ENCODE results near the gene NEDD4. TPM values are rescaled to one million over a fixed set of nuclear protein-coding genes. Genes with fewer than 3 reads are reported as not detected.

NEDD4 gene
- total RNA-seq, 1 experiment from 2014 or later, result 56.8 TPM

GRCh38 chr15:55859681-55860080 is 133.7 kb downstream of the NEDD4 start:
- BruUV-seq (replicated peaks), result no TSS peak
- intact Hi-C loops (cut with micrococcal nuclease; ENCODE audit: unreplicated experiment), result no loop called here
- peaks cover 35% of the 10 kb centered on the region for H3K36me3 Mint-ChIP-seq (ENCODE audit: insufficient read depth, unreplicated experiment)
- no peak for TF ChIP-seq CTCF (IDR thresholded peaks at IDR 0.05; ENCODE audit: unreplicated experiment)
- no peaks in the 10 kb centered on the region for H3K9me3 Mint-ChIP-seq (ENCODE audit: low read depth, unreplicated experiment)
- H3K4me1 Mint-ChIP-seq (ENCODE audit: low read depth, unreplicated experiment), result no peaks in the 10 kb centered on the region
- H3K4me3 Mint-ChIP-seq (ENCODE audit: low read depth, unreplicated experiment), result no peak overlapping the region
- no peak overlapping the region for H3K27ac Mint-ChIP-seq (ENCODE audit: unreplicated experiment)
- CTCF ChIA-PET, result no interaction called here
- no peaks in the 10 kb centered on the region for H3K27me3 Mint-ChIP-seq (ENCODE audit: unreplicated experiment)
- DNase-seq, result no peak

- H3K4me3 Mint-ChIP-seq (ENCODE audit: low read depth, unreplicated experiment), result no peak overlapping the region
- H3K27me3 Mint-ChIP-seq (ENCODE audit: unreplicated experiment), result no peaks in the 10 kb centered on the region
- CTCF ChIA-PET, result no interaction called here
- intact Hi-C loops (cut with micrococcal nuclease; ENCODE audit: unreplicated experiment), result no loop called here
- H3K27ac Mint-ChIP-seq (ENCODE audit: unreplicated experiment), result no peak overlapping the region
- no peaks in the 10 kb centered on the region for H3K4me1 Mint-ChIP-seq (ENCODE audit: low read depth, unreplicated experiment)
- H3K36me3 Mint-ChIP-seq (ENCODE audit: insufficient read depth, unreplicated experiment), result peaks cover 39% of the 10 kb centered on the region
- no peak for TF ChIP-seq CTCF (IDR thresholded peaks at IDR 0.05; ENCODE audit: unreplicated experiment)
- DNase-seq, result no peak
- no TSS peak for BruUV-seq (replicated peaks)
- H3K9me3 Mint-ChIP-seq (ENCODE audit: low read depth, unreplicated experiment), result no peaks in the 10 kb centered on the region
Observed at GRCh38 chr15:55858661-55859060, 134.8 kb downstream of the NEDD4 start.

GRCh38 chr15:55856506-55857164 is 136.8 kb downstream of the NEDD4 start:
- Mint-ChIP-seq H3K9me3 (ENCODE audit: low read depth, unreplicated experiment) (no peaks in the 10 kb centered on the region), H3K4me3 (ENCODE audit: low read depth, unreplicated experiment) (no peak overlapping the region), H3K27me3 (ENCODE audit: unreplicated experiment) (no peaks in the 10 kb centered on the region), H3K36me3 (ENCODE audit: insufficient read depth, unreplicated experiment) (peaks cover 41% of the 10 kb centered on the region), H3K27ac (ENCODE audit: unreplicated experiment) (peak overlapping the region; percentile 12), H3K4me1 (ENCODE audit: low read depth, unreplicated experiment) (no peaks in the 10 kb centered on the region)
- DNase-seq, result no peak
- intact Hi-C loops (cut with micrococcal nuclease; ENCODE audit: unreplicated experiment), result no loop called here
- no TSS peak for BruUV-seq (replicated peaks)
- TF ChIP-seq CTCF (IDR thresholded peaks at IDR 0.05; ENCODE audit: unreplicated experiment), result no peak
- CTCF ChIA-PET, result no interaction called here

GRCh38 chr15:55853134-55853533 is 140.3 kb downstream of the NEDD4 start:
- no peak for TF ChIP-seq CTCF (IDR thresholded peaks at IDR 0.05; ENCODE audit: unreplicated experiment)
- CTCF ChIA-PET, result interaction anchor here (0.6 kb wide), 1 partner anchor 107 kb away, joined by 4 read pairs; no protein-coding TSS in a partner anchor
- H3K27me3 Mint-ChIP-seq (ENCODE audit: unreplicated experiment), result no peaks in the 10 kb centered on the region
- intact Hi-C loops (cut with micrococcal nuclease; ENCODE audit: unreplicated experiment), result no loop called here
- no peak overlapping the region for H3K4me3 Mint-ChIP-seq (ENCODE audit: low read depth, unreplicated experiment)
- BruUV-seq (replicated peaks), result no TSS peak
- H3K27ac Mint-ChIP-seq (ENCODE audit: unreplicated experiment), result no peak overlapping the region
- H3K36me3 Mint-ChIP-seq (ENCODE audit: insufficient read depth, unreplicated experiment), result peaks cover 38% of the 10 kb centered on the region
- DNase-seq, result no peak
- no peaks in the 10 kb centered on the region for H3K4me1 Mint-ChIP-seq (ENCODE audit: low read depth, unreplicated experiment)
- H3K9me3 Mint-ChIP-seq (ENCODE audit: low read depth, unreplicated experiment), result no peaks in the 10 kb centered on the region
